ENCODE data around the gene DENND4B.
"Not testable (repeated sequence)": the region's sequence is repeated elsewhere in the genome, so short reads cannot be mapped to it uniquely, and the experiment has no call there.

GRCh38 chr1:153910560-153910959 lies 36.0 kb downstream of the DENND4B start:
- TF ChIP-seq FOXP1 (CRISPR knock-in tag; IDR thresholded peaks at IDR 0.05); KAT2B (IDR thresholded peaks at IDR 0.05; ENCODE audit: low read depth, low read length); ZNF707 (CRISPR knock-in tag; conservative IDR thresholded peaks at IDR 0.05); ETV5 (CRISPR knock-in tag; IDR thresholded peaks at IDR 0.05; ENCODE audit: low read depth); ZZZ3 (IDR thresholded peaks at IDR 0.05); KDM2B (CRISPR knock-in tag; IDR thresholded peaks at IDR 0.05); NCOA1 (IDR thresholded peaks at IDR 0.05; ENCODE audit: low read depth); ARNT (IDR thresholded peaks at IDR 0.05): not testable (repeated sequence)
- TF ChIP-seq, protein P1, sequence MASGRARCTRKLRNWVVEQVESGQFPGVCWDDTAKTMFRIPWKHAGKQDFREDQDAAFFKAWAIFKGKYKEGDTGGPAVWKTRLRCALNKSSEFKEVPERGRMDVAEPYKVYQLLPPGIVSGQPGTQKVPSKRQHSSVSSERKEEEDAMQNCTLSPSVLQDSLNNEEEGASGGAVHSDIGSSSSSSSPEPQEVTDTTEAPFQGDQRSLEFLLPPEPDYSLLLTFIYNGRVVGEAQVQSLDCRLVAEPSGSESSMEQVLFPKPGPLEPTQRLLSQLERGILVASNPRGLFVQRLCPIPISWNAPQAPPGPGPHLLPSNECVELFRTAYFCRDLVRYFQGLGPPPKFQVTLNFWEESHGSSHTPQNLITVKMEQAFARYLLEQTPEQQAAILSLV (tag; IDR thresholded peaks at IDR 0.05) = not testable (repeated sequence)

All from K562 (cell line).